PC-9 (cell line): ENCODE results near the gene AFAP1L1. TPM values are rescaled to one million over a fixed set of nuclear protein-coding genes. Genes with fewer than 3 reads are reported as not detected.

Source experiments
- BruUV-seq: library from RNA; stranded (reverse); fragments of 400-500 nt; replicated peaks from 2 replicates; lab custom pipeline; 2021; lab: Mats Ljungman, UMichigan
- CTCF ChIA-PET: fragments of 300-600 bp; sonication (Branson Sonifier 250); formaldehyde crosslinking; loops from one replicate; lab custom pipeline; 2022; ENCODE audit warnings: antibody characterized with exemption; lab: Charles Lee
- POLR2A ChIA-PET: fragments of 300-600 bp; sonication (Branson Sonifier 250); formaldehyde crosslinking; loops from one replicate; lab custom pipeline; 2022; ENCODE audit warnings: antibody characterized with exemption; ENCODE audit not compliant: unreplicated experiment; lab: Charles Lee
- DNase-seq, 2 experiments: peaks; one replicate each; pipeline versions ENCODE4 v3.0.0 to v3.0.0-alpha.2; 2015 to 2022; ENCODE audit warnings: mixed read lengths in 1 of 2
- H2AFZ ChIP-seq: fragments of 200-600 bp; sonication (generic); 2 replicates; pipeline ENCODE4 v1.8.1; 2017; ENCODE audit warnings: antibody characterized with exemption
- H3F3A ChIP-seq: fragments of 200-600 bp; sonication (generic); 2 replicates; pipeline ENCODE4 v1.8.1; 2017; ENCODE audit warnings: antibody characterized with exemption, mild to moderate bottlenecking, low read depth; ENCODE audit not compliant: insufficient read depth
- H3K27ac ChIP-seq: fragments of 200-600 bp; sonication (generic); 2 replicates; pipeline ENCODE4 v1.6.1; 2016; ENCODE audit warnings: mixed run types
- H3K27me3 ChIP-seq: fragments of 200-600 bp; sonication (generic); 2 replicates; pipeline ENCODE4 v1.6.1; 2016; ENCODE audit warnings: low read depth, mixed run types; ENCODE audit not compliant: insufficient read depth
- H3K36me3 ChIP-seq: fragments of 200-600 bp; sonication (generic); 2 replicates; pipeline ENCODE4 v1.6.1; 2016; ENCODE audit warnings: low read depth, mixed run types
- H3K4me1 ChIP-seq: fragments of 200-600 bp; sonication (generic); replicated peaks from 2 replicates; pipeline ENCODE4 v1.6.1; 2016; ENCODE audit warnings: mixed run types; ENCODE audit not compliant: insufficient read depth
- H3K4me2 ChIP-seq: fragments of 200-600 bp; sonication (generic); 2 replicates; pipeline ENCODE4 v1.6.1; 2017; ENCODE audit warnings: mixed run types
- H3K4me3 ChIP-seq: fragments of 200-600 bp; sonication (generic); 2 replicates; pipeline ENCODE4 v1.6.1; 2016; ENCODE audit warnings: mixed run types
- H3K79me2 ChIP-seq: fragments of 200-600 bp; sonication (generic); 2 replicates; pipeline ENCODE4 v1.6.1; 2017; ENCODE audit warnings: low read depth, mixed run types
- H3K9me2 ChIP-seq: fragments of 200-600 bp; sonication (generic); 2 replicates; pipeline ENCODE4 v1.8.1; 2017; ENCODE audit warnings: mild to moderate bottlenecking; ENCODE audit not compliant: insufficient read depth
- H3K9me3 ChIP-seq: fragments of 200-600 bp; sonication (generic); 2 replicates; pipeline ENCODE4 v1.8.1; 2016; ENCODE audit warnings: low read depth; ENCODE audit not compliant: insufficient read depth
- H4K20me1 ChIP-seq: fragments of 200-600 bp; sonication (generic); 2 replicates; pipeline ENCODE4 v1.8.1; 2017; ENCODE audit not compliant: insufficient read depth
- CTCF ChIP-seq: fragments of 200-600 bp; sonication (generic); conservative IDR thresholded peaks from 2 replicates; pipeline ENCODE4 v1.6.1; 2017; ENCODE audit warnings: mixed run types, antibody characterized with exemption, mild to moderate bottlenecking, moderate library complexity
- EZH2 ChIP-seq: fragments of 200-600 bp; sonication (generic); IDR thresholded peaks from 2 replicates; pipeline ENCODE4 v1.8.0; 2017; ENCODE audit warnings: antibody characterized with exemption, low read depth
- intact Hi-C: fragments of 100-400 bp; cut with micrococcal nuclease; formaldehyde crosslinking; loops from one replicate; pipeline ENCODE4 v1.10.0; 2022; ENCODE audit not compliant: unreplicated experiment
- total RNA-seq: library from RNA; stranded (reverse); gene quantifications from 2 replicates; pipeline ENCODE4 v1.2.3, GENCODE V29; 2021

Gene AFAP1L1
- total RNA-seq, 1 experiment from 2014 or later = 9.6 TPM

DNA sequence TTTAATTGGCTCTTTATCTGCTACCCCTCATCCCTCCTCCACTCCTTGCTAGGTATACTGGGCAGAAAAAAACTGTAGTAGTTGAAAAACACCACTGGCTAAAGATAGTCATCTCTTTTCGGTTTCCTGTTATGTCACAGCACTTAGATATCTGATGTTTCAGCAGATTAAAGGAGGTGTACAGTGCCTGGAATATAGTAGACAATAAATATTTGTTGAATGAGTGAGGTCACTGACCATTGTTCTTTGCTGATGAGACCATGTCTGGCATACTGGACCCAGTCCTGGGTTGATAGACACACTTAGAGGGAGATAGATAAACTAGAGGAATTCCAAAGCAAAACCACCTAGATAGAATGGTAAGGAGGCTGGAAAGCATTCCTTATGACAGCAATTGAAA lies 76.9 kb downstream of the AFAP1L1 start:
- BruUV-seq = no TSS peak
- Histone ChIP-seq H3K27ac (no peak overlapping the region), H3K4me3 (no peak overlapping the region), H3F3A (peaks cover 37% of the 10 kb centered on the region), H3K9me3 (no peaks in the 10 kb centered on the region), H3K9me2 (no peaks in the 10 kb centered on the region), H3K27me3 (no peaks in the 10 kb centered on the region), H3K4me2 (no peak overlapping the region), H2AFZ (no peak overlapping the region), H4K20me1 (peaks cover 34% of the 10 kb centered on the region), H3K36me3 (peaks cover 60% of the 10 kb centered on the region), H3K4me1 (peaks cover 16% of the 10 kb centered on the region), H3K79me2 (peaks cover 55% of the 10 kb centered on the region)
- CTCF ChIA-PET = no interaction called here
- POLR2A ChIA-PET = no interaction called here
- no peak for DNase-seq
- TF ChIP-seq EZH2 (no peak), CTCF (no peak)
- intact Hi-C loops = loop anchor here (5.0 kb wide), 1 partner anchor 221 kb away; no protein-coding TSS in a partner anchor

DNA sequence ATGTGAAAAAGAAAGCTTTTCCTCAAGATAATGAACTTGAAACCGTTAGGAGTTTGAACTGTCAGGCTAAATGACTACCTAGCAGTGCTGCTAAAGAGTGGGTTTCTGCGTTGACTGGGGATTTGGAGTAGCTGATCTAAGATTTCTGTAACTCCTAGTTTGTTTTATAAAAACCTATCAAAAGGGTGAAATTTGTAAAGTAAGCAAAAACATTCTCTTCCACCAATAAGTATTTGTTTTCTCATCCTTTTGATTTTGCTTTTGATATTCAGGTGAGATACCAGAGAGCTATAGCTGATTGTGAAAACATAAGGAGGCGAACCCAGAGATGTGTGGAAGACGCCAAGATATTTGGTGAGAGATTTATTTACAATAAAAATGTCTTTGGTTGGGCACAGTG lies 77.7 kb downstream of the AFAP1L1 start:
- POLR2A ChIA-PET = no interaction called here

GRCh38 chr5:149352169-149352568 lies 80.5 kb downstream of the AFAP1L1 start:
- no peaks in the 10 kb centered on the region for H3K9me3 ChIP-seq
- peaks cover 7% of the 10 kb centered on the region for H3K4me1 ChIP-seq
- H3K9me2 ChIP-seq = no peaks in the 10 kb centered on the region
- POLR2A ChIA-PET = interaction anchor here (0.6 kb wide), 1 partner anchor 80 kb away, joined by 7 read pairs; no protein-coding TSS in a partner anchor
- peaks cover 56% of the 10 kb centered on the region for H3K36me3 ChIP-seq
- no peaks in the 10 kb centered on the region for H3K27me3 ChIP-seq
- no peak overlapping the region for H3K4me3 ChIP-seq
- no TSS peak for BruUV-seq
- H3K27ac ChIP-seq = no peak overlapping the region
- H3K79me2 ChIP-seq = peaks cover 39% of the 10 kb centered on the region
- DNase-seq = no peak
- no peak overlapping the region for H2AFZ ChIP-seq
- CTCF ChIA-PET = no interaction called here
- peaks cover 37% of the 10 kb centered on the region for H4K20me1 ChIP-seq
- peaks cover 55% of the 10 kb centered on the region for H3F3A ChIP-seq
- intact Hi-C loops = no loop called here
- TF ChIP-seq EZH2 (no peak), CTCF (no peak)
- H3K4me2 ChIP-seq = no peak overlapping the region

More for the DNA sequence above, 77.7 kb downstream of the AFAP1L1 start:
- no peak overlapping the region for H2AFZ ChIP-seq
- H4K20me1 ChIP-seq = peaks cover 38% of the 10 kb centered on the region
- no peak overlapping the region for H3K4me3 ChIP-seq
- H3K79me2 ChIP-seq = peaks cover 55% of the 10 kb centered on the region
- H3K27me3 ChIP-seq = no peaks in the 10 kb centered on the region
- H3K27ac ChIP-seq = no peak overlapping the region
- intact Hi-C loops = loop anchor here (5.0 kb wide), 1 partner anchor 222 kb away; no protein-coding TSS in a partner anchor
- no peaks in the 10 kb centered on the region for H3K9me2 ChIP-seq
- TF ChIP-seq EZH2 = no peak
- no peak for TF ChIP-seq CTCF
- peaks cover 38% of the 10 kb centered on the region for H3F3A ChIP-seq
- BruUV-seq = no TSS peak
- DNase-seq = no peak
- CTCF ChIA-PET = no interaction called here
- H3K4me2 ChIP-seq = no peak overlapping the region
- H3K4me1 ChIP-seq = peaks cover 10% of the 10 kb centered on the region
- H3K36me3 ChIP-seq = peaks cover 60% of the 10 kb centered on the region
- H3K9me3 ChIP-seq = no peaks in the 10 kb centered on the region
